Activated gamma-delta T cell treated with anti-CD3 and anti-CD28 coated beads, Interleukin-2, amount 50 U/mL, for 16 hours (primary cell): Measurements from ENCODE around the gene ADM.

Experiments
- DNase-seq: peaks from one replicate; pipeline ENCODE4 v3.0.0-alpha.2; 2020; ENCODE audit warnings: low read depth

ADM gene

DNA sequence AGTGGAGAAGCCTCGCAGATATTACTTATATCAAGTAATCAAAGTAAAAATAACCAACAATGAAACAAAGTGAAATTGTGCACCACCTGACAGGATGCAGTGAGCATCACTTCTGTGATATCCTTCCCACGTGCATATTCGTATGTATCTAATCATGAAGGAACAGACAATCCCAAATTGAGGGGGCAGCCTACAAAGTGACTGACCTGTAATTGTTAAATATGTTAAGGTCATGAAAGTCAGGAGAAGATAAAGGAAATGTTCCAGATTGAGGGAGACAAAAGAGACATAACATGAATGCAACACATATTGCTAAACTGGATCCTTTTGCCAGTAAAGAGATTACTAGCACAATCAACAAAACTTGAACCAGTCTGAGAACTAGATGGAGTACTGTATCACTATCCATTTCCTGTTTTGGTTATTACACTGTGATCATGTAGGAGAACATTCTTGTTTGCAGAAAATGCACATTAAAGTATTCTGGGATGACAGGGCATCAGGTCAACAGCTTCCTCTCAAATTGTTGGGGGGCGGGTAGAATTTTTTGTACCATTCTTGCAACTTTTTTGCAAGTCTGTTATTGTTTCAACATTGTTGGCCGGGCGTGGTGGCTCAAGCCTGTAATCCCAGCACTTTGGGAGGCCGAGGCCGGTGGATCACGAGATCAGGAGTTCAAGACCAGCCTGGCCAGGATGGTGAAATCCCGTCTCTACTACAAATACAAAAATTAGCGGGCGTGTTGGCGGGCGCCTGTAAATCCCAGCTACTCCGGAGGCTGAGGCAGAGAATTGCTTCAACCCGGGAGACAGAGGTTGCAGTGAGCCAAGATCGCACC lies 12.9 kb upstream of the ADM start:
- DNase-seq, result no peak

DNA sequence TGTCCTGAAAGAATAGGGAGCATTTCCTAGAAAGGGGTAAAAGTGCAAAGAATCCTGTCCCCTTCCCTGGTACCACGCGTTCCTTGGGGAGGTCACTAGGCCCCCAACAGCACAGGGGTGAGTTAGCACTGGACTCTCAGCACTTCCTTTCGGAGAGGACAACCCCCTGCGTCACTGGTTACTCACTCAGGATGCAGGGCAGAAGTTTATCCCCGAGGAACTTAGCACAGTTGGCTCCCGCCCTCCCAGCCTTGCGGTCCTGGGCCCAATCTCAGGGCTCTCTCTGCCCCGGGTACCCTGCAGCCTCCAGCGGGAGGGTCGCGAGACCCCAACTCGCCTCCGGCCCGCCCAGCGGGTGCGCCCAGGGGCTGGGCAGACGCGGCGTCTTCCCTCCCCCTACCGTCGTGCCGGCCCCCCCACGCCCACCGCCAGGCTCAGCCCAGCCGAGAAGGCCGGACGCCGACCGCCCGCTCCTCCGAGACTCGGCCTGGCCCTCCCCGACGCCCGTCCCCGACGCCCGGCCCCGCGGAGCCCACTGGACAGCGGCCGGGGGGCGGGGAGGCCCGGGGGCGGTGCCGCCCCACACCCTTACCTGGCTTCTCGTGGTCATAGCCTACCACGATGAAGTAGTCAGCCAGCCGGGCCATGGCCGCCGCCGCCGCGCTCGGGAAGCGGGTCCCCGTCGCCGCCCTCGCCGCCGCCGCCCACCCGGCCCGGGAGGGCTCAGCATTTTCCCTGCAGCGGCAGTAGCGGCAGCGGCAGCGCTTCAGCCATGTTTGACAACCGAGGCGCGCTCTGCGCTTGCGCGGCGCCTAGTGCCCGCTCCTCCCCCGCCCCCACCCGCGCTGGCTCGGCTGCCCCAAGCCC lies 11.2 kb upstream of the ADM start, which contains the start of gene SBF2:
Gene SBF2, minus strand, starts transcription at position 797 of the 867 bp plus-strand sequence. Its CDS starts 150 bp downstream, at position 647.
- DNase-seq, result peak; percentile 61

- no peak for DNase-seq
These were observed 10.5 kb upstream of the ADM start for GRCh38 chr11:10294290-10294953.

DNA sequence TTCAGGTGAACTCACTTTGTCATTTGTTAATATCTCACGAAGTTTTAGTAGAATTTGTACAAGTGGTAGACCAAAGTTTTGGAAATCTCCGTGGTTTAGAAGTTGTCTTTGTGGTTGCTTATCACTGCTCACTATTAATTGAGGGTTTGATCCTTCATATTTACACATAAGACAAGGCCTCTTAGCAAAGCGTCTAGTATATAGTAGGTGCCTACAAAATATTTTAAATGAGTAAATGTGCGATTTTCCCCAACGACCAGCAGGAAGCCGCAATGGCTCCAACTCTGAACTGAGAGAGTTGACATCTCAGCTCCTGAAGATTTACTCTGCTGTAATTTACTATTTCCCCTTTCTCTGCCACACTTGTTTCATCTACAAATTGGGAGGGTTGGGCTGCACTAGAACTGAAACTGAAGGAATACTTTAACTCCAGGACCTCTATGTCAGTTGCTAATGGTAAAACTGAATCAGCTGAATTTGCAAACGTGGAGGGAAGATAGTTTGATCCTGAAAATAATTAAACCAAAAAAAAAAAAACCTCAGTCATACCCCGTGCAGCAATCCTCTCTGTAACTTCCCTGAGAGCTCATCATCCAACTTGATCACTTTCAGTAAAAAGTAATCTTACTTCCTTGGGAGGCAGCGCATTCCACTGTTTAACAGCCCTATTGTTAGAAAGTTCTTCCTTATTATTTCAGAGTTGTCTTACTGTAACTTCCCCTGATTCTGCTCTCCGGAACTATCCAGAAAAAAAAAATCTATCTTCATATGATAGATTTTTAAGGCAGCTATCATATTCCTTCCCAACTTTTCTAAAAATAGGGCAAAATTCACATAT lies 9.6 kb upstream of the ADM start:
- DNase-seq, result no peak

DNA sequence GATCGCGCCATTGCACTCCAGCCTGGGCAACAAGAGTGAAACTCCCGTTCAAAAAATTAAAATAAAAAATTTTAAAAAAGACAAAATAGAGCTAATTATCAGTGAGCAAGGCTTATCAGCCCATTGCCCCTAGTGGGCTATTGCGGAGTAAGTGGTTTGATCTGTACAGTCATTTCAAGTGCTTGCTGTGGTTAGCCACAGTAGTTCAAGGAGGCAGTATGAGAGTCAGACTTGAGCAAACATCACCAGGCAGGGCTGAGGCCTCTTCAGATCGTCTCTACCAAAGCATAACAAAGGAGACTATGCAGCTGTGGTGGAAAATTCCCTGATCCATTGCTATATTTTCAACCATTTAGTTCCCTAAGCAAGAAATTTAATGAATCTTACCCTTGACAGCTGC lies 6.5 kb upstream of the ADM start:
- no peak for DNase-seq

GRCh38 chr11:10301656-10302358 lies 3.1 kb upstream of the ADM start:
- no peak for DNase-seq

- DNase-seq, result no peak
These were observed 2.5 kb upstream of the ADM start for GRCh38 chr11:10302359-10302743.

DNA sequence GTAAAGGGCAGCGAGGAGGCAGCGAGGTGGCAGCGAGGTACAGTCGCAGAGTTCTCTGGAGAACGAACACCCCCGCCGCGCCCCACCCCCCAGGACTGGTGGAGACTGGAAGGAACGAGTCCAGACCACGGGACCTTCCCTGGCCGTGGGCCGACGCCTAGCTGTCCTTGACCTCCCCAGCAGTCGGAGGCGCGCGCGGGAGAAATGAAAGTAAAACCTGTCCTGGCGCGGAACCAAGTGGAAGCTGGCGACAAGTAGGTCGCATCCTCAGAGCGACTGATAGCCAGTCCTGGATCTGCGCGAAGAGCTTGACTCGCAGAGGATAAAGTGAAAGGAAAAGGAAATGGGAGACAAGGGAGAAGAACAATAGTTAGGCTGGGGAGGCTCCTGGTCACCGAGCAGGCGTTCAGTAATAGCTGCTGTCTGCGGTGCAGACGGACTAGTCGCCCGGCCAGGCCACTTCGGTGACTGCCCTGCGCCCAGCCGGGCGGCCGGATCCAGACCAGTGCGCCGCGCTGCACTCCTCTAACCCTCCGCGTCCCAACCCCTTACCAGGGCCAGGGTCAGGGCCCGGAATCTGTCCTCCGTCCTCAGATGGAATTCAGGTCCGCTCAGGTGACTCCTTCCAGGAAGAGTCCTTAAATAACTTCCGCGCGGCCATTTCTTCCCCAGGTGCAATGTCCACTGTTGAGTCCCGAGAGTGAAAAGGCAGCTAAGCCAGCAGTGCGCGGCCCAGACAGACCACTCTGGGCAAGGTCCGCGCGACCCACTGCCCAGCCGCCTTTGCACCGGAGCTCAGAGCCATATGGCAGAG lies 1.9 kb upstream of the ADM start:
- DNase-seq, result peak; percentile 52

DNA sequence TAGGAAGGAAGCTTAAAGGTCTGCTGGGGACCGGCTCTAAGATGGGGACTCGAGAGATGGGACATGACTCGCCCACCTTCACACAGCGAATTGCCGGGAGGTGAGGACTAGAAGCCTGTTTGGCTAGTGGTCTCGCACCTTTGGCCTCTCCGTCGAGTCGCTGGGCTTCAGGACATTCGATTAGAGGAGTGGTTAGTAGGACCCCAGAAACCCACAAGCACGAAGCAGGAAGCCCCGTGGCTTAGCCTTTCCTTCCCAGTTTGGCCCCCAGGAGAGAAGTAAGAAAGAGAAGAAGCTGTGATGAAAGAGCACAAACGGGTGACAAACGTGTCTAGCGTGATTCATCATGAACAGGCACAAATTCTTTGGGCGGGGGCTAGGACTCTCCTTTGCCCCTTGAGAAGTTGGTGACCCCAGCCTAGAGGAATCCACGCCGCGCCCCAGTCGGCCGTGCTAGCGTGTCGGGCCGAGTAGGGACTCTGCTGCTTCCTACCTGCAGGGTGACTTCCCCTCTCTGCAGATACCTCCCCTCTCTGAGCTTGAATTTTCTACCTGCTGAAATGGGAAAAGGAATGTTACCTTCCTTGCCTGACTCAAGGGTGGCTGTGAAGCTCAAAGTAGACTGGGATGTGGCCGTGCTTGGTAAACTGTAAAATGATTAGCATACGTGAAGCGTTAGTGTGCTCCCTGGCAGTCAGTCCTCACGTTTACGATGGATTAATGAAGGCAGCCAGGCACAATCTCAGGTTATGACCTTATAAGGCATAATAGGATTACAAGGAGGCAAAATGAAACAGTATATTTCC lies 1.1 kb upstream of the ADM start:
- no peak for DNase-seq

- no peak for DNase-seq
These were observed 540 bp downstream of the ADM start for GRCh38 chr11:10305262-10305963.

- no peak for DNase-seq
These were observed 1.4 kb downstream of the ADM start for GRCh38 chr11:10305964-10306918.

- DNase-seq, result no peak
These were observed 2.1 kb downstream of the ADM start for GRCh38 chr11:10307022-10307399.

- DNase-seq, result peak; percentile 80
These were observed 2.7 kb downstream of the ADM start for GRCh38 chr11:10307400-10308200.

- no peak for DNase-seq
These were observed 3.5 kb downstream of the ADM start for GRCh38 chr11:10308201-10308954.

DNA sequence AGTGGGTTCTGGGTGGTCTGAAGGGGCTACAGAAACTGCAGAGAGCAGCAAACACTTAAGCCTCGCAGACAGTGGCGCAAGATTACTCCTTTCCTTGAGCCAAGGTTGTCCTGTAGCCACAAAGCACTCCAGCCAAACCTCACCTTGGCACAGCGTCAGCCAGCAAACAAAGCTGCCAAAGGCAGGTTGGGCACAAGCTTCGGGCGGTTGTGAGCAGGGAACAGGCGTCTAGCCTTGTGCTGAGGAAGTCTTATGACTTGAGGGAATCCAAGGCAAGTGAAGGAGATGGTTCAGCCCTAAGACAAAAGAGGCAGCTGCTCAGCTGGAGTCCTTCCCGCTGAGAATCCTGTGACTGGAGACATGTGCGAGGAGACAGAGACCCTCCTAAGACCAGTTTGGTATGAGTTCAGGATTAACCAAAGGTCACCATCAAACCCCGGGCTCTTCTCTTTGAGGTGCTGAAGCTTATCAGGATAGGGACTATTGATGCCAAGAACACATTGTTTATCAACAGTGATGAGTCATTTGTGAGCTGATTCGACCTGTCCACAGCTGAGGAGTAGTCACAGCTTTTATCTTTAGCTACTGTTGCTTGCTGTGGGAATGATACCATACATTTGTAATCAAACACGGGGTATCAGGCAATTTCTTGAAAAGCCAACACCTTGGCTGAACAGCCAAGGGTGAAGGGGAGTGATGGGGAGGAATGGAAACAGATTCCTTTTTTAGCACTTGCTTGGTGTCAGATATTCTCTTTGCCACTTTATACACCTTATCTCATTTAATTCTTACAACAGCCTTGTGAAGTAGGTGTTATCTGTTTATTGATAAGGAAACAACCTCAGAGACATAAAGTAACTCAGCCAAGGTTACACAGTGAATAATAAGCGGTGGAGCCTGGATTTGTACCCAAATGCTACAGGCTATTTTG lies 4.6 kb downstream of the ADM start:
- no peak for DNase-seq
